ENCODE data around the gene C1QTNF1.

Gene C1QTNF1

GRCh38 chr17:79085154-79085920, 61.4 kb downstream of the C1QTNF1 start:
- Histone ChIP-seq H3K9me3 (ENCODE audit: severe bottlenecking) (no peaks in the 10 kb centered on the region), H3K27ac (no peak overlapping the region), H3K36me3 (peaks cover 68% of the 10 kb centered on the region), H3K4me3 (ENCODE audit: low read depth, low read length) (no peak overlapping the region), H3K27me3 (ENCODE audit: insufficient read depth, low read depth, severe bottlenecking) (no peaks in the 10 kb centered on the region)
- DNase-seq: no peak
- no peak for TF ChIP-seq CTCF (IDR thresholded peaks at IDR 0.05; ENCODE audit: low read depth, low read length)

GRCh38 chr17:79085921-79086551, 62.1 kb downstream of the C1QTNF1 start:
- H3K36me3 ChIP-seq: peaks cover 65% of the 10 kb centered on the region
- no peaks in the 10 kb centered on the region for H3K9me3 ChIP-seq (ENCODE audit: severe bottlenecking)
- no peaks in the 10 kb centered on the region for H3K27me3 ChIP-seq (ENCODE audit: insufficient read depth, low read depth, severe bottlenecking)
- no peak overlapping the region for H3K4me3 ChIP-seq (ENCODE audit: low read depth, low read length)
- no peak for TF ChIP-seq CTCF (IDR thresholded peaks at IDR 0.05; ENCODE audit: low read depth, low read length)
- no peak for DNase-seq
- no peak overlapping the region for H3K27ac ChIP-seq

- Histone ChIP-seq H3K36me3 (peaks cover 66% of the 10 kb centered on the region), H3K9me3 (ENCODE audit: severe bottlenecking) (no peaks in the 10 kb centered on the region), H3K27me3 (ENCODE audit: insufficient read depth, low read depth, severe bottlenecking) (no peaks in the 10 kb centered on the region), H3K4me3 (ENCODE audit: low read depth, low read length) (no peak overlapping the region), H3K27ac (no peak overlapping the region)
- no peak for DNase-seq
- TF ChIP-seq CTCF (IDR thresholded peaks at IDR 0.05; ENCODE audit: low read depth, low read length): no peak
Observed at GRCh38 chr17:79086609-79087427, 62.8 kb downstream of the C1QTNF1 start.

GRCh38 chr17:79087428-79088143, 63.6 kb downstream of the C1QTNF1 start:
- Histone ChIP-seq H3K4me3 (ENCODE audit: low read depth, low read length) (no peak overlapping the region), H3K36me3 (peaks cover 64% of the 10 kb centered on the region), H3K9me3 (ENCODE audit: severe bottlenecking) (no peaks in the 10 kb centered on the region), H3K27me3 (ENCODE audit: insufficient read depth, low read depth, severe bottlenecking) (no peaks in the 10 kb centered on the region), H3K27ac (no peak overlapping the region)
- TF ChIP-seq CTCF (IDR thresholded peaks at IDR 0.05; ENCODE audit: low read depth, low read length): peak; percentile 99
- DNase-seq: peak; percentile 90

- no peak for TF ChIP-seq CTCF (IDR thresholded peaks at IDR 0.05; ENCODE audit: low read depth, low read length)
- no peak for DNase-seq
- no peak overlapping the region for H3K27ac ChIP-seq
- H3K4me3 ChIP-seq (ENCODE audit: low read depth, low read length): no peak overlapping the region
- H3K36me3 ChIP-seq: peaks cover 56% of the 10 kb centered on the region
- no peaks in the 10 kb centered on the region for H3K27me3 ChIP-seq (ENCODE audit: insufficient read depth, low read depth, severe bottlenecking)
- no peaks in the 10 kb centered on the region for H3K9me3 ChIP-seq (ENCODE audit: severe bottlenecking)
Observed at GRCh38 chr17:79088247-79088996, 64.5 kb downstream of the C1QTNF1 start.

Measured in WERI-Rb-1 (cell line).